Forelimb muscle (tissue), 1 donor: ENCODE data around the gene MASP1. TPM values are rescaled to one million over a fixed set of nuclear protein-coding genes. Genes with fewer than 3 reads are reported as not detected.
"Not testable (repeated sequence)": the region's sequence is repeated elsewhere in the genome, so short reads cannot be mapped to it uniquely, and the experiment has no call there.

Experiments
- DNase-seq: peaks from one replicate; pipeline ENCODE4 v3.0.0-alpha.2; 2013; ENCODE audit warnings: low read depth
- polyA plus RNA-seq: library from polyadenylated mRNA; unstranded; fragments of 120-200 nt; gene quantifications from one replicate; pipeline ENCODE4 v1.2.1, GENCODE V29; 2013; ENCODE audit not compliant: insufficient read length

MASP1 gene
- polyA plus RNA-seq, 1 donor: 9.6 TPM

- no peak for DNase-seq
Observed at GRCh38 chr3:187265461-187265955, 26.0 kb downstream of the MASP1 start.

GRCh38 chr3:187264911-187265310 lies 26.6 kb downstream of the MASP1 start:
- no peak for DNase-seq

- no peak for DNase-seq
Observed at GRCh38 chr3:187264021-187264420, 27.5 kb downstream of the MASP1 start.

GRCh38 chr3:187263270-187263669 lies 28.3 kb downstream of the MASP1 start:
- peak; percentile 43 for DNase-seq

- no peak for DNase-seq
Observed at GRCh38 chr3:187262360-187262759, 29.2 kb downstream of the MASP1 start.

GRCh38 chr3:187261541-187261969 lies 30.0 kb downstream of the MASP1 start:
- DNase-seq: no peak

GRCh38 chr3:187259171-187259570 lies 32.4 kb downstream of the MASP1 start:
- no peak for DNase-seq

GRCh38 chr3:187257992-187258692 lies 33.4 kb downstream of the MASP1 start:
- no peak for DNase-seq

GRCh38 chr3:187257471-187257870 lies 34.1 kb downstream of the MASP1 start:
- DNase-seq: no peak

- no peak for DNase-seq
Observed at GRCh38 chr3:187256051-187256616, 35.4 kb downstream of the MASP1 start.

- no peak for DNase-seq
Observed at GRCh38 chr3:187255314-187255713, 36.2 kb downstream of the MASP1 start.

- no peak for DNase-seq
Observed at GRCh38 chr3:187252311-187252710, 39.2 kb downstream of the MASP1 start.

GRCh38 chr3:187251599-187251998 lies 39.9 kb downstream of the MASP1 start:
- DNase-seq: no peak

- no peak for DNase-seq
Observed at GRCh38 chr3:187247398-187247797, 44.1 kb downstream of the MASP1 start.

- no peak for DNase-seq
Observed at GRCh38 chr3:187243933-187244524, 47.5 kb downstream of the MASP1 start.

- DNase-seq: no peak
Observed at GRCh38 chr3:187242900-187243299, 48.6 kb downstream of the MASP1 start.

GRCh38 chr3:187242435-187242834 lies 49.1 kb downstream of the MASP1 start:
- no peak for DNase-seq

- not testable (repeated sequence) for DNase-seq
Observed at GRCh38 chr3:187238835-187239234, 52.7 kb downstream of the MASP1 start.

GRCh38 chr3:187238239-187238638 lies 53.3 kb downstream of the MASP1 start:
- no peak for DNase-seq

- no peak for DNase-seq
Observed at GRCh38 chr3:187237741-187238140, 53.8 kb downstream of the MASP1 start.

GRCh38 chr3:187236962-187237361 lies 54.6 kb downstream of the MASP1 start:
- DNase-seq: no peak

- DNase-seq: no peak
Observed at GRCh38 chr3:187230011-187230410, 61.5 kb downstream of the MASP1 start.

- DNase-seq: no peak
Observed at GRCh38 chr3:187228740-187229139, 62.8 kb downstream of the MASP1 start.
